Glomerular visceral epithelial cell (primary cell): ENCODE data around the gene DKKL1.
A peak's percentile ranks its signal among the peaks of the same experiment; 100 is the strongest.
"Not testable (repeated sequence)": the region's sequence is repeated elsewhere in the genome, so short reads cannot be mapped to it uniquely, and the experiment has no call there.

ENCODE experiments used
- DNase-seq: peaks from one replicate; pipeline ENCODE4 v3.0.0-alpha.2; 2016; ENCODE audit errors: extremely low spot score

Gene DKKL1

DNA sequence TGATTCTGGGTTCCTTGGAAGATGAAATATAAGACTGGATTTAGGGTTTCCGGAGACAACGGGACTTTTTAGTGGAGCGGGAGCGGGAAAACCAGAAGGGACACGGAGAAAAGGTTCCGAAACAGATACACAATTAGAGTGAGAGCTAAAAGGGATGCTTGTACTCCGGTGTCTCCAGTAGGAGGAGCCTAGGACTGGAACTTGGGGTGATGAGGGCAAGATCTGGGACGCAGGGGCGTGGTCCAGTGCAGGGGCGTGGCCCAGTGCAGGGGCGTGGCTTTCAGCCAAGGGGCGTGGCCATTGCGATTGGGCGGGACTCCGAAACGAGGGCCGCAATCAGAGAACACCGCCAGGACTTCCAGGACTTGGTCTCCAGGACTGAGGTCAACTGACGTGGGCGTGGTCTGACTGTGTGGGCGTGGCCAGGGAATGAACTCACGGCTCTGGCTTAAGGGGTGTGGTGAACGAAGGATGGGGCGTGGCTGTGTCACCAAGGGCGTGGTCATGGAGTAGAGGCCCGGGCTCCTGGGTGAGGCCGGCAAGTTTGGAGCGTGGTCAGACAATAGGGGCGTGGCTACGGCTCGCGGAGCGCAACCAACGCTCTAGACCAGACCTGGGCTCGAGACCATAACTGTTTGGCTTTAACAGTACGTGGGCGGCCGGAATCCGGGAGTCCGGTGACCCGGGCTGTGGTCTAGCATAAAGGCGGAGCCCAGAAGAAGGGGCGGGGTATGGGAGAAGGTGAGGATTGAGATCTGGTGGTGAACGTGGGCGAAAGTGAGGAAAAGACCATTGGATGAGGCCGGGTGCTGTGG lies at the start of gene DKKL1:
Gene DKKL1, plus strand, starts transcription at position 610 of the 815 bp plus-strand sequence. Its CDS starts 122 bp downstream, at position 732.
- DNase-seq = peak; percentile 99

DNA sequence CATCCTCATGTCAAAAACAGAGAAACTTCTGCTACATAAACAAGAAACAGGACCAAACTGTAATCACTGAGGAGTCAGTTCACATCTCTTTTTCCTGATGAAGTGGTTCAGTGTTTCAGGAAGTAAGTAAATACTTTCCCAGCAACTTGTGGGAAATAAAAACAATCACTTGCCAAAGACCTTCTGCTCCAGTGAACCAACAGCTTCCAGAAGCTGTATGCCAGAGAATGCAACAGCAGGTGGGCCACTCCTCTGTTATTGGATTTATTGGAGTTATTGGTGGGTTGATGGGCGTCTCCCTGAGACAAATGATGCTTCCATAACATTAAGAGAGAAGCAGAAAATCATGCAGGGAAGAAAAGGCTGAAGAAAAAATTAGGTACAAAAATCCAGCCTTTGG lies 48.6 kb upstream of the DKKL1 start:
- no peak for DNase-seq

DNA sequence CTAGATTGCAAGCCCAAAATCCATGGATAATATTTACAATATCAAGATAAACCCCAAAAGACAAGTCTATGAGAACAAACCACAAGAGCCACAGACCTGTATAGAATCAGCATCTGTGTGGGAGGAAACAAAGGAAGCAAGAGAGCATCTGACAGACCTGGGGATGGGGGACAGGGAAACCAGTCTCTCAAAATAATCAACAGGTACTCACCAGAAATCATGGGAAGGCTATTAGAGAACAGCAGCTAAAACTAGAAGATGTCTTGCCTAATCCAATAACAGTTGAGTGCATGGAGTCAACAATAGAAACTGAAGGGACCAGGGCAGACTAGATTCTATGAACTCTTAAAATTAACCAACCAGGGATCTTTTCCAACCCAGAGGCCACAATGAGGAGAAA lies 47.4 kb upstream of the DKKL1 start:
- no peak for DNase-seq

DNA sequence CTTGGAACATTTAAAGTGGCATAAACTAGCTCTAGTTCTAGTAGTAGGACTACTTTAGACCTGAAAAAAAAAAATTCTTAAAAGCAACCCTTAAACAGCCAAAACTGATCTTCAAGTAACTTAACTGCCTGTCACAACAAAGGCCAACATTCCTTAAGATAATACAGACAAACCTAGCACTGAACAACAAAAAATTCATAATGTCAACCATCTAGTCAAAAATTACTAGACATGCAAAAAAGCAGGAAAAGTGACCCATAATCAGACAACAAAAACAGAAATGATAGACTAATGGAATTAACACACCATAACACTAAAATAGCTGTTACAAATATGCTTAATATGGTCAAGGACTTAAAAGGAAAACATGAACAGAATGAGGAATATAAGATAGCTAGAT lies 45.4 kb upstream of the DKKL1 start:
- DNase-seq = no peak

DNA sequence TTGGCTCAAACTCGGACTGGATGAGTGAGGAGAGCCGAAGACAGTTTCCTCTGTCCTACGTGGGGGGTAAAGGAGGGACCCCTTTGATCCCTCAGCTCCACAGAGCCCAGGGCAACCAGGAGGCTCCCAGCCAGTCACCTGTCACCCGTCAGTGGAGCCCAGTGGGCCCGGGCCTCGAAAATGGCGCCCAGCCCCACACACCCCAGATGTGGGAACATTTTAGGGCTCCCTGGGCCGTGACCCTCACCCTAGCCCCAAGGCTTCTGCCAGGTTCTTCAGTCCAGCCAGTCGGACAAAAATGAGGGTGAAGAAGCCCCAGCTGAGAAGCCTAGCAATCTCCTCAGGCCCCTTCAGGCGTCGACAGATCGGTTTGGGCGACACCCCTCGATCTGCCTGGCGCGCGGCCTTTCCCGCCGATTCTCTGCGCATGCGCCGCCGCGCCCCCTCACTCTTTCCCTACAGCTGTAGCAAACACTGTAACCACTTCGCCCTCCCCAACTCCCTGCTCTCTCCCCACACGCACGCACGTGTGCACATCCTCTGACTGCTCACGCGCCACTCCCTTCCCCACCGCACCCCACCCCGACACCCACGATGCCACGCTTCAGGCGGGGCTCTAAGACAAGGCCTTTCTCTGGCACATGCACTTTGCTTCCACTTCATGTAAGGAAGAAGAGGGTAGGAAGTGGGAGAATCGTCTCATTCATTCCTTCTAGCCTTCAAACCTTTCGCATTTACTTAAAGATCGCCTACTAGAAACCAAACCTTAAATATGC lies 38.7 kb upstream of the DKKL1 start, which contains the start of gene SLC6A16:
Gene SLC6A16, minus strand, starts transcription at position 391 of the 776 bp plus-strand sequence. CDS start 13,844 bp downstream, outside the sequence.
- DNase-seq = no peak

DNA sequence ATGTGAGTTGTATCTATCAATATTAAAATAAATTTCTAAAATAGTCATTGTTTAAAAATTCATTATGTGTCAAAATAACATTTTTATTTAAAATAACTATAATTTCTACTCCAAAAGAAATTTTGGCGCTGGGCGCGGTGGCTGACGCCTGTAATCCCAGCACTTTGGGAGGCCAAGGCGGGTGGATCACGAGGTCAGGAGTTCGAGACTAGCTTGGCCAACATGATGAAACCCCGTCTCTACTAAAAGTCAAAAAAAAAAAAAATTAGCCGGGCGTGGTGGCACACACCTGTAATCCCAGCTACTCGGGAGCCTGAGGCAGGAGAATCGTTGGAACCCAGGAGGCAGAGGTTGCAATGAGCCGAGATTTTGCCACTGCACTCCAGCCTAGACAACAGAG lies 37.9 kb upstream of the DKKL1 start:
- DNase-seq = not testable (repeated sequence)

DNA sequence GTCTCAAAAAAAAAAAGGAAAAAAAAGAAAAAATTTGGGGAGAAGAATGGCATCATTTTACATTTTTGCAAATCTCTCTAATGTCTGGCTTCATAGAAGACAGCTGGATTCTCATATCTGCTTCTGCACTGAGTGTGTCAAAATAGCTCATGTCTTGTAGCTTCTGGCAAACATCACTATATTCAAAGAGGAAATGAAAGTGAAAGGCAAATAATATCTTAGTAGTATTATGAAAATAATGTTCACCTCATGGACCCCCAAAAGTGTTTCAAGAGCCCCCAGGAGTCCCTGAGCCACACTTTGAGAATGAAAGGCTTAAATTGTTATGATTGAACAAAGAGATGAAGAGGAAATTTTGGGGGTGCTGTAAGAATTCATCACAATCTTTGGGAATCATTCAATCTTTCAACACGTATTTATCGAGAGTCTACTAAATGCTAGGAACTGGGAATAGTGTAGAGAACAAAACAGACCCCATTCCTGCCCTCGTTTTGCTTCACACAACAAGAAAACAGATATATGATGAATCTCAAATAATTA lies 37.4 kb upstream of the DKKL1 start:
- DNase-seq = no peak

DNA sequence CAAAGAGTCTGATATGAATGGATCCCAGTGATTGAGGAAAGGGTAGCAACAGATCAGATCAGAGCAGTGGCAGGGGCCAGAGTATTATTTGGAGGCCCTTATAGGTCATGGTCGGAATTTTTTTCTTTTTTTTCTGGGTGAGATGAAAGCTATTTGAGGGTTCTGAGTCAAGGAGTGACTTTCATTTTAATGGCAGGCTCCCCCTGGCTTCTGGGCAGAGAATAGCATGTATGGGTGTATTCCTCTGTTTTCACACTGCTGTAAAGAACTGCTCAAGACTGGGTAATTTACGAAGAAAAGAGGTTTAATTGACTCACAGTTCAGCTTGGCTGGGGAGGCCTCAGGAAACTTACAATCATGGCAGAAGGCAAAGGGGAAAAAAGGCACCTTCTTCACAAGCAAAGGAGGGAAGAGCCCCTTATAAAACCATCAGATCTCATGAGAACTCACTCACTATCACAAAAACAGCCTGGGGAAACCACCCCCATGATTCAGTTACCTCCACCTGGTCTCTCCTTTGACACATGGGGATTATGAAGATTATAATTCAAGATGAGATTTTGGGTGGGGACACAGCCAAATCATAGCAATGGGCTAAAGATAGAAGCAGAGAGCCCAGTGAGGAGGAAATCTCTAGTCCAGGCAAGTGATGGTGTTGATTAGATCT lies 35.7 kb upstream of the DKKL1 start:
- peak; percentile 22 for DNase-seq

DNA sequence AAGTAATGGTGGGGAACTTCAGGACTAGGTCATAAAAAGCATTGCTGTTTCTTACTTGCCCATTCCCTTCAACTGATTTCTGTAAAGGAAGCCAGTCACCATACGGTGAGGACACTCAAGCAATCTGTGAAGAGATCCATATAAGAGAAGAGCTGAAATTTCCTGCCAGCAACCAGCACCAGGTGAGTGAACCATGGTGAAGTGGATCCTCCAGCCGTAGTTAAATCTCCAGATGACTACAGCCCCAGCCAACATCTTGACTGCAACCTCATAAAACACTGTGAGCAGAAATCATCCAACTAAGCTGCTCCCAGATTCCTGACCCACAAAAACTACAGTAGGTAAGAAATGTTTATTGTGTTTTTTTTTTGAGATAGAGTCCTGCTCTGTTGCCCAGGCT lies 34.9 kb upstream of the DKKL1 start:
- no peak for DNase-seq

DNA sequence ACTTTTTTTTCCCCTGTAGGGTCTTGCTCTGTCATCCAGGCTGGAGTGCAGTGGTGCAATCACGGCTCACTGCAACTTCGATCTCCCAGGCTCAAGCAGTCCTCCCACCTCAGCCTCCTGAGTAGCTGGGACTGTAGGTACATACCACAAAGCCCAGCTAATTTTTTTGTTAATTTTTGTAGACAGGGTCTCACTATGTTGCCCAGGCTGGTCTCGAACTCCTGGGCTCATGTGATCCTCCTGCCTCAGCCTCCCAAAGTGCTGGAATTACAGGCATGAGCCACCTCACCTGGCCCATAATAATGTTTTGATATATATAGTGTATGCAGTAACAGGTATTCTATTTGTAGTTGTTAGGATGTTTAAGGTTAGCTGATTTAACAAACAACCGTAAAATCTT lies 32.5 kb upstream of the DKKL1 start:
- DNase-seq = not testable (repeated sequence)

DNA sequence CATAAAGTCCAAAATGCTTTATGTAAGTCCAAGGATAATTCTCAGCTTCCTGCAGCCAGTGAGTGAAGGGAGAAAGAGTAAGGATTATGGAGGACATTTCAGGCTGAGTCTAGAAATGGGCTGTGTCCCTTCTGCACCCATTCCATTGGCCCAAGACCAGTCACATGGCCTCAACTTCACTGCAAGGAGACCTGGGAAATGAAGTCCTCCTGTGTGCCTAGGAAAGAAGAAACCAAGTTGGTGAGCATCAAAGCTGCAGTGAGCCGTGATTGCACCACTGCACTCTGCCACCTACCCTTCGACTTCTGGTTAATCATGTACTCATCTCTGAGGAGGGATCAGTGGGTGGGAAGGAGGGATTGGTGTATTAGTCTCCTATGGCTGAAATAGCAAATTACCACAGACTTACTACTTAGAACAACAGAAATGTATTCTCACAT lies 32.0 kb upstream of the DKKL1 start:
- peak; percentile 76 for DNase-seq

DNA sequence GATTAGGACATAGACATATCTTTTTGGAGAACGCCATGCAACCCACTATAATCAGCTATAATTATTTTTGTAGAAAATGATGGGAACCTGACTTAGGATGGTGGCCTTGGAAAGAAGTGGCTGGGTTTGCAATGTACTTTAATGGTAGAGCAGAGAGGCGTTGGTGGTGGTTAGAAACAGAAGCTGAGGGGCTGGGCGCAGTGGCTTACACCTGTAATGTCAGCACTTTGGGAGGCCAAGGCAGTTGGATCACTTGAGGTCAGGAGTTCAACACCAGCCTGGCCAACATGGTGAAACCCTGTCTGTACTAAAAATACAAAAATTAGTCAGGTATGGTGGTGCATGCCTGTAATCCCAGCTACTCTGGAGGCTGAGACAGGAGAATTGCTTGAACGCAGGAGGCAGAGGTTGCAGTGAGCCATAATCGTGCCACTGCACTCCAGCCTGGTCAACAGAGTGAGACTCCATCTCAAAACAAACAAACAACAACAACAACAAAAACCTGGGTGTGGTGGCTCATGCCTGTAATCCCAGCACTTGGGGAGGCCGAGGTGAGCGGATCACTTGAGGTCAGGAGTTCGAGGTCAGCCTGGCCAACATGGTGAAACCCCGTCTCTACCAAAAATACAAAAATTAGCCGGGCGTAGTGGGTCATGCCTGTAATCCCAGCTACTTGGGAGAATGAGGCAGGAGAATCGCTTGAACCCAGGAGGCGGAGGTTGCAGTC lies 30.8 kb upstream of the DKKL1 start:
- not testable (repeated sequence) for DNase-seq

DNA sequence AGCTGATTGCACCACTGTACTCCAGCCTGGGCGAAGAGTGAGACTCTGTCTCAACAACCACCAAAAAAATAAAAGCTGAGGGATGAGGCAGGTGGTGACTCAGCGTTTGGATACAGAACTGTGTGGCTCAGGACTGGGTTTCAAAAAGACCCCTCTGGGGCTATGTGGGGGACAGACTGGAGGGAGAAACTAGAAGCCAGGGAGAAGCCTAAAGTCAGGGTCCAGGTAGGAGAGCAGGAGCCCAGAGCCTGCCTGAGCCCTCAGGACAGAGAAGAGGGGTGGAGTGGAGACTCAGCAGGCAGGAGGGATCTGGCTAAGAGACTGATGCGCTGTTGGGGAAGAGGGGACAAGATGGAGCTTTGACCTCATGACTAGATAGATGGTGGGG lies 30.3 kb upstream of the DKKL1 start:
- DNase-seq = no peak

DNA sequence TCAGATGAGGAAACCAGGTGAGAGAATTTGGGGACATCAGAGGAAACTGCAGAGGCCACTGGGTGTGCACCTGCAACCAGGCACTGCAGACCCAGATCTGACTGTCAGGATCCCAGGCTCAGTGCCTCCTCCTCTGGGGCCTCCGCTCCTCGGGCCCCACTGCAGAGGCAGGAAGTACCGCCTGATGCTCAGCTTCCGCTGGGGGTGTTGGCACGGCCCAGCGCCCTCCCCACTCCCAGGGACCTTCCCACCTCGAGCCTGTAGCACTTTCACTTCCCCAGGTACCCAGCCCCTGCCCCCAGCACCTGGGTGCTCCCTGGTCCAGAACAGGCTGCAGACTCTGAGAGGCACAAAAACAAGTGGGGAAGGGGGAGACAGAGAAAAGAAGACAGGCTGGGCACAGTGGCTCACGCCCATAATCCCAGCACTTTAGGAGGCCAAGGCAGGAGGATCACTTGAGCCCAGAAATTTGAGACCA lies 29.8 kb upstream of the DKKL1 start:
- DNase-seq = no peak

DNA sequence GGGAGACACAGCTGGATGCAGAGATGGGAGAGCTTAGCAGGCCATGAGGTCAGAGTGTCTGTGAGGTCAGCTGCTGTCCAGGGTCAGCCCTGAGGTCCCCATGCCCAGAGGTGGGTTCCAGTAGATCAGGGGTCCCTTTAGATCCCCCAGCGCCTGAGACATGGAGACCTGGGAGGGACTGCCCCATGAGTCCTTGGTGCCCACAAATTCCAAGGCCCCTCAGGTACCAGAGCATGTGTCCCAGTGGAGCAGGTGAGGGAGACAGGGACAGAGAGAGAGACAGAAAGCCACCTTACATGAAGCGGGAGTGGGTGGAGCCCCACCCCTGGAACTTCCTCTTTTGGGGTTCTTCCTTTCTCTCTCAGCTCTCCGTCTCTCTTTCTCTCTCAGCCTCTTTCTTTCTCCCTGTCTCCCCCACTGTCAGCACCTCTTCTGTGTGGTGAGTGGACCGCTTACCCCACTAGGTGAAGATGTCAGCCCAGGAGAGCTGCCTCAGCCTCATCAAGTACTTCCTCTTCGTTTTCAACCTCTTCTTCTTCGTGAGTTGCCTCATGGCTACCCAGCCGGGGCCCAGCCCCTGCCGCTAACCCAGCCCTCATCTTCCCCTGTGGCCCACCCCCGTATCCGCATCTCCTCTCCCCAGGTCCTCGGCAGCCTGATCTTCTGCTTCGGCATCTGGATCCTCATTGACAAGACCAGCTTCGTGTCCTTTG lies 28.4 kb upstream of the DKKL1 start, which contains the start of gene CD37:
Gene CD37, plus strand, starts transcription at position 336 of the 713 bp plus-strand sequence. Its CDS starts 135 bp downstream, at position 471.
- no peak for DNase-seq

DNA sequence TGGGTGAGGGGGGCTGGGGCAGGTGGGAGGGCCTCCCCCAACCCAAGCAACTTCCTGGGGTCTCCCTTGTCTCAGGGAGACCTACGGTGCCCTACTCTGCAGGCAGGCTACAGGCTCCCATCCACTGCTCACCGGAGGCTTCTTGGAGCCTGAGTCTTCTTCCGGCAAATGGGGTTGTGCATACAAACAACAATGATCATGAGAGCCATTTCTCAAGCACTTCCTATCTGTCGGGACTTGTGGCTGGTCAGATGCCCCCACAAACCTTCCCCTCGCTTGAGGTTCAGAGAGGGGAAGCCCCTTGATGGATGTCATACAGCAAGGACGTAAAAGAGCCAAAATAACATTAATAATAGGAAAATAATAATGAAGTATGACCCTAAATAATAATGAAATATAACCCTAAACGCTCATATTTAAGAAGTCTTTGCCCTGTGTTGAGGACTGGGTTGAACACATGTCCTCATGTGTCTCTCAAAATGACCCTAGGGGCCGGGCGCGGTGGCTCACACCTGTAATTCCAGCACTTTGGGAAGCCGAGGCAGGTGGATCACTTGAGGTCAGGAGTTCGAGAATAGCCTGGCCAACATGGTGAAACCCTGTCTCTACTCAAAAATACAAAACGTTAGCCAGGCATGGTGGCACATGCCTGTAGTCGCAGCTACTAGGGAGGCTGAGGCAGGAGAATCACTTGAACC lies 27.7 kb upstream of the DKKL1 start:
- no peak for DNase-seq

DNA sequence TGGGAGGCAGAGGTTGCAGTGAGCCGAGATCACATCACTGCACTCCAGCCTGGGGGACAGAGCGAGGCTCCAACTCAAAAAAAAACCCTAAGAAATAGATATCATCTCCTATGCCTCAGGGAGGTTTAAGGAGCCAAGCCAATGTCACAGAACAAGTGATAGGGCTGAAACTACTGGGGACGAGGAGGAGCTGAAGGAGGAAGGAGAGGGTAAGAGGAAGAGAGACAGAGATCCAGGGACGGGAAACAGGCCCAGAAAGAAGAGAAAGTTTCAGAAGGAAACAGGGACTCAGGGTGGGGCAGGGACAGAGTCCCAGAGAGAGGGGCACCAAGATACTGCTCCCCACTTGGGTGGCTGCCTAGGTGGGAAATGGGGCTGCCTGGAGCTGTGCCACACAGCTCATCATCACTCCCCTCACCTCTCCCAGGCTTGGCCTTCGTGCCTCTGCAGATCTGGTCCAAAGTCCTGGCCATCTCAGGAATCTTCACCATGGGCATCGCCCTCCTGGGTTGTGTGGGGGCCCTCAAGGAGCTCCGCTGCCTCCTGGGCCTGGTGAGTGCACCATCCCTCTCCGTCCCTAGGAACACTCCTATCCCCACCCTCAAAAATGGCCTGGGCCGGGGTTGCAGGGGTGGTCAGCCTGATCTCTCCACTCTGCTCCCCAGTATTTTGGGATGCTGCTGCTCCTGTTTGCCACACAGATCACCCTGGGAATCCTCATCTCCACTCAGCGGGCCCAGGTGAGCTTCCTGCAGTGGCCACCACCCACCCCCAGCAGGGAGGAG lies 27.0 kb upstream of the DKKL1 start:
- DNase-seq = no peak

DNA sequence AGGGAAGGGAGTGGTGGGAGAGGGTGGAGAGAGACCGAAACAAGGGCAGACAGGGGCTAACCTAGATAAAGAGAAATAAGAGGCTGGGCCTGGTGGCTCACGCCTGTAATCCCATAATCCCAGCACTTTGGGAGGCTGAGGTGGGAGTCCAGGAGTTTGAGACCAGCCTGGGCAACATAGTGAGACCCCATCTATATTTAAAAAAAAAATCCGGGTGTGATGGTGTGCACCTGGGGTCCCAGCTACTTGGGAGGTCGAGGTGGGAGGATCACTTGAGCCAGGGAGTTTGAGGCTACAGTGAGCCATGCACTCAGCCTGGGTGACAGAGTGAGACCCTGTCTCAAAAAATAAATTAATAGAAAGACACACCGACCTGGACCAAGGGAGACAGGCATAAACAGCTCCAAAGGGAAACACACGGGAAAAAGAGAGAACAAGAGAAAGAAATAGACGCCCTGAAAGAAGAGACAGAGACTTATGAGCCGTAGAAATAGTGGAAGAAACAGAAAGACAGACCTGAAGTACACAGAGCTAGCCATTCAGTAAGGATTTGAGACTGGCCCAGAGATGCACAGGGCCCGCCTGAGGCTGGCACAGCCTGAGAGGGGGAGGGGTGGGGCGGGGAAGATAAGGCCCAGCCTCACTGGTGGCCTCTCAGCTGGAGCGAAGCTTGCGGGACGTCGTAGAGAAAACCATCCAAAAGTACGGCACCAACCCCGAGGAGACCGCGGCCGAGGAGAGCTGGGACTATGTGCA lies 26.2 kb upstream of the DKKL1 start:
- no peak for DNase-seq
